Left colon (tissue), 2 donors: ENCODE data around the gene CPAMD8. TPM values are rescaled to one million over a fixed set of nuclear protein-coding genes. Genes with fewer than 3 reads are reported as not detected.
"Not testable (repeated sequence)": the region's sequence is repeated elsewhere in the genome, so short reads cannot be mapped to it uniquely, and the experiment has no call there.

Source experiments
- ATAC-seq: fragments of 200-7000 bp; cut with Tn5 transposase; one replicate; pipeline ENCODE4 v1.9.1; 2020; ENCODE audit warnings: mild to moderate bottlenecking, moderate library complexity
- DNase-seq, 2 donors: peaks; one replicate each; pipeline ENCODE4 v3.0.0-alpha.2; 2020
- intact Hi-C, 2 donors: fragments of 100-400 bp; cut with DNase I in 1 of 2; cut with micrococcal nuclease in 1 of 2; formaldehyde crosslinking; loops; one replicate each; pipeline versions ENCODE4 v1.11.2 to v1.14.0; 2022; cut with DNase I, micrococcal nuclease
- total RNA-seq, 2 donors: library from RNA; stranded (reverse); fragmentation: NEBNext Ultra II Directional; extraction: Animal tissue kit (Norgen Biotek cat#: 25700); gene quantifications; one replicate each; pipeline ENCODE4 v1.2.1, GENCODE V29; 2021
- donor health status: DM: no; HTN: no; CAD: no.
- donor health status: DM: yes; HTN: yes; CAD: no.

Gene CPAMD8
- total RNA-seq, 2 donors from 2014 or later: 2.3 to 3.4 TPM

DNA sequence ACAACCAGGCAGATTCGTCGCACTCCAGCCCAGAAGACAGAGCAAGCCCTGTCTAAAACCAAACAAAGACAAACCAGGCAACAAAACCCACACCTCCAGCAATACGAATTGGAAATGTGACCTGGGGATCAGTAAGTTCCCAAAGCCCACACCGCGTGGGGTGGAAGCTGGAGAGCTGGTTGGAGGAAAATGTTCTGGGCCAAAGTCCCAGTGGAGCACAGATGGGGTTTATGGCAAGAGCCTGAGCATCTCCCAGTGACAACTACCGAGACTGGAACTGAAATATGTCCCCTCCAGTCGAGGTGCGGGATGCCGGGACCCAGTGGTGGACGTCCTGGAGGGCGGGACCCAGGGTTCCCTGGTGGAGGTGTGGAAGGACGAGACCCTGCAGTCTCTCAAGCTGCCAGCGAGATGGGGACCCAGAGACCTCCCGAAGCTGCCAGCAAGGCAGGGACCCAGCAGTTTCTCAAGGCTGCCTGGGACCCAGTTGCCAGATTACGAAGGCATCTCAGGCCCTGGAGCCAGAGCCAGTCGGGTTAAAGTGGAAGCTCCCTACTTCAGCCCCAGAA, 22.4 kb upstream of the CPAMD8 start:
- intact Hi-C loops: no loop called here
- ATAC-seq (no peak), DNase-seq (no peak)

DNA sequence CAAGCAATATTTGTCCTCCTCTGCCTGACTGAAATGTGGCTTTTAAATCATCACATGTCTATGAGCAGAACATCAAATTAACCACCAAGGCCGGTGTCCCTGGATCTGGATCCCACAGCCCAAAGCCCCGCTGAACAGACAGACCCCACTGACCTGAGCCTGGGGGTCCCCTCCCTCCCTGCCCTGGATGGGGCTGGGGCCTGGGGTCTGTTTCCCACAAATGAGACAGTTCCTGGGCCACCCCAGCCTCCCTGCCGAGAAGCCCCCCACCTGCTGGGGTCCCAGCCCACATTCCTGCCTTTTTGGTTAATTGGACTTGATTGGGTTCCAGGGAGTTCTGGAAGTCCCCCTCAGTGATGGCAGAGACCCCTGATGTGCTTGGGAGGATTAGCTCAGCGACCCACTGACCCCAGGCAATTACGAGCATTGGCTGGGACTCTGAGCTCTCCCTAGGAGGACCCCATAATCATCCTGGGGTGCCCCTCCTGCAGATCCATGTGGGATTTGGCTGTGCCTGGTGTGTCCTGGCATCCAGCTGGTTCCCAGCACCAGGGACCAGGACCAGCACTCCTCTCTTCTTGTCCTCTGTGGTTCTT, 19.4 kb upstream of the CPAMD8 start:
- DNase-seq (no peak), ATAC-seq (no peak)
- intact Hi-C loops: no loop called here

DNA sequence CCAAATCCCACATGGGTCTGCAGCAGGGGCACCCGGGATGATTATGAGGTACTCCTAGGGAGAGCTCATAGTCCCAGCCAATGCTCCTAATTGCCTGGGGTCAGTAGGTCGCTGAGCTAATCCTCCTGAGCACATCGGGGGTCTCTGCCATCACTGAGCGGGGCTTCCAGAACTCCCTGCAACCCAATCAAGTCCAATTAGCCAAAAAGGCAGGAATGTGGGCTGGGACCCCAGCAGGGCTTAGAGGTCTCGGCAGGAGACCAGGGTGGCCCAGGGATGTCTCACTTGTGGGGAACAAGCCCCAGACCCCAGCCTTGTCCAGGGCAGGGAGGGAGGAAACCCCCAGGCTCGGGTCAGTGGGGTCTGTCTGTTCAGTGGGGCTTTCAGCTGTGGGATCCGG, 17.1 kb upstream of the CPAMD8 start:
- intact Hi-C loops: no loop called here

DNA sequence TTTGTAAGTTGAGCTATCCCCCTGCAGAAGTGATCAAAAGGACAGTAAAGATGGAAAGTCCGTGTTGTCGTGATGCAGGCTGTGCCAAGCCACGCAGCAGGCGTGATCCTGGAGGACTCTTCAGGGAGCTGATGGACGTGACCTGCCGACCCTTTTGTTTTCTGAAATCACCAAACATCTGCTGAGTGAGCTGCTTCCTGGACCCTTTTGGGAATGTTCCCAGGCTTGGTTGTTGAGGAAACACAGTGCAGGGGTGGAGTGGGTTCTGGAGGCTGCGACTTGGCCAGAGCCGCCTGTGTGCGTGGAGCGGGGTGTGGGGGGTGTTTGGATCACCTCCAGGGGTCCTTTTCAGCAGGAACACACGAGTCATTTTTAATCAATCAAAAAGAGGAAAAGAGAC, 15.4 kb upstream of the CPAMD8 start:
- DNase-seq: peak; percentile 43 to 45
- peak; percentile 53 for ATAC-seq
- intact Hi-C loops: no loop called here

More for the DNA sequence above, 17.1 kb upstream of the CPAMD8 start:
- no peak for DNase-seq
- no peak for ATAC-seq

DNA sequence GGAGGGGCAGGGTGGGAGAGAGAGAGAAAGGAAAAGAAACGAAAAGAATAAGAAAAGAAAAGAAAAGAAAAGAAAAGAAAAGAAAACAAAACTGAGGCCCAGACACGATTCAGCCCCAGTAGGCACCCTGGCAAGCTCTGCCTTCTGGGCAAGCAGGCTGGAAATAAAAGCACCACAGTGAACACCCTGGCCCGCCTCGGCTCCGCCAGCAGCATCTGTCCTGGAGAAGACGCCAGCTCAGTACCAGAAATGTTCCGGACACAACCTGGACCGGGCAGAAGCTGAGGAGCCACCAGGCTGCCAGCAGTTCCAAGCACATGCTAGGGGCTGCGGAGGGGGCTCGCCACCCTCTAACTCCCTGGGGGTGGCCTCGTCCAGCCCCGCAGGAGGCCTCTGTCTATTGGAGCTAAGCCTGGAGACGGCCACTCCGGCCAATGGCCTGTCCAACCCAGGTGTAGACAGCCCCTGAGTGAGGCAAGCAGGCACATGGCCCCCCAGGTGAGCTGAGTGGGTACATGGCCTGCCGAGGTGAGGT, 11.4 kb upstream of the CPAMD8 start:
- intact Hi-C loops: no loop called here
- DNase-seq: no peak
- no peak for ATAC-seq

DNA sequence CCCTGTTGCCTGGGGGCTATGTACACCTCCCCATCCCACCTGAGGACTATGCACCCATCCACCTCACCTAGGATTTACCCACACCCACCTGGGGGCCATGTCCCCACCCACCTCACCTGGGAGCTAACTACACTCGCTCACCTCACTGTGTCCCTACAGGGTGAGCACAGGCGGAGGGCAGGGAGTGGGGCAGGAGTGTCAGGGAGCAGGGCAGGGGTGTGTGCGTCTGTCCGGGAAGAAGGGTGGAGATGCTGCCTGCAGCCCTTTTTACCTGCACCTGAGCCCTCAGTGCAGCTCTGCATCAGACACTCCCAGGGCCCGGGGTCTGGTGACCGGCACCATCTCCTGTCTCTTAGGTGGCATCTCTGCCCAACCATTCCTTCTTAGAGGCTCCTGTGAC, 10.6 kb upstream of the CPAMD8 start:
- no peak for ATAC-seq

DNA sequence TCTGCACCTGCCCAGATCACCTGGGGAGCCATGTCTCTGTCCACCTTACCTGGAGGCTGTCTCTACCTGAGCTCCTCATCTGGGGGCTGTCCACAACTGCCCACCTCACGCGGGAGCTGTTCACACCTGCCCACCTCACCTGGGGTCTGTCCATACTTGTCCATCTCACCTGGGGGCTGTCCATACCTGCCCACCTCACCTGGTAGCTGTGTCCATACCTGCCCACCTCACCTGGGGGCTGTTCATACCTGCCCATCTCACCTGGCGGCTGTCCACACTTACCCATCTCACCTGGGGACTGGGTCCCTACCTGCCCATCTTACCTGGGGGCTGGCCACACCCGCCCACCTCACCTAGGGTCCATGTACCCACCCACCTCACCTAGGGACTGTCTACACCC, 10.0 kb upstream of the CPAMD8 start:
- DNase-seq (no peak), ATAC-seq (no peak)
- intact Hi-C loops: no loop called here

More for the DNA sequence above, 10.6 kb upstream of the CPAMD8 start:
- intact Hi-C loops: no loop called here
- DNase-seq: no peak

DNA sequence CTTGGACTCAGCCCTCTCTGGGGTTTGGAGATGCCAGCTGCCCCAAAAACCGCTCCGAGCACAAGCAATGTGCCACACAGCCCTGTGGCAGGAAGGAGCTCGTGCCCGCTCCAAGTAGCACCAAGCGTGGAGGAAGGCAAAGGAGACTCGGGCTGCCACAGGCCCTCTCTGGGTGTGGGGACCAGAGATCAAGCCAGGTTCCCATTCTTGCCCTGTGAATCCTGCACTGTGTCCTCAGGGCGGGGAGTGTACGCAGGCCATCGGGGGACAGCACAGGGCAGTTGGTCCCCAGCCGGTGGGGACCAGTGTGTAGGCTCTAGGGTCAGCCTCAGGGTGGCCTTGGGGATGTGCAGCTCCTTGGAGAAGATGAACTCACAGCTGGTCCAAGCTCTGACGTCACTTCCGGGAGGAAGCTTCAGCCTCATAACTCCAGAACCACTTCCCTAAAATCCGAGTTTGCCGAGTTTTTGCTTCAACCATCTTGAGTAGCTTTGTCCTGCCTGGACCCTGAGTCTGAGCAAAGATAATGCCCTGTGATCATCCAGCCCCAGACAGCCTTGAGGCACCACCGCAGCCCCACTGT, 9.3 kb upstream of the CPAMD8 start:
- ATAC-seq (no peak), DNase-seq (peak in 1 of 2 donors; percentile 29)
- intact Hi-C loops: no loop called here

DNA sequence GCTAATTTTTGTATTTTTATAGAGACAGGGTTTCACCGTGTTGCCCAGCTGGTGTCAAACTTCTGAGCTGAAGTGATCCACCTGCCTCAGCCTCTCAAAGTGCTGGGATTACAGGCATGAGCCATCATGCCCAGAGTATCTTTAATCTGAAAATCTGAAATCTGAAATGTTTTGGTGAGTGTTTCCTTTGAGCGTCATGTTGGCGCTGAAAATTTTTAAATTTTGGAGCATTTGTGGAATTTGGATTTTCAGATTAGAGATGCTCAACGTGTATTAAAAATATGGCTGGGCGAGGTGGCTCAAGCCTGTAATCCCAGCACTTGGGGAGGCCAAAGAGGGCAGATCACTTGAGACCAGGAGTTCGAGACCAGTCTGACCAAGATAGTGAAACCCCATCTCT, 5.1 kb upstream of the CPAMD8 start:
- intact Hi-C loops: no loop called here
- no peak for DNase-seq
- no peak for ATAC-seq

DNA sequence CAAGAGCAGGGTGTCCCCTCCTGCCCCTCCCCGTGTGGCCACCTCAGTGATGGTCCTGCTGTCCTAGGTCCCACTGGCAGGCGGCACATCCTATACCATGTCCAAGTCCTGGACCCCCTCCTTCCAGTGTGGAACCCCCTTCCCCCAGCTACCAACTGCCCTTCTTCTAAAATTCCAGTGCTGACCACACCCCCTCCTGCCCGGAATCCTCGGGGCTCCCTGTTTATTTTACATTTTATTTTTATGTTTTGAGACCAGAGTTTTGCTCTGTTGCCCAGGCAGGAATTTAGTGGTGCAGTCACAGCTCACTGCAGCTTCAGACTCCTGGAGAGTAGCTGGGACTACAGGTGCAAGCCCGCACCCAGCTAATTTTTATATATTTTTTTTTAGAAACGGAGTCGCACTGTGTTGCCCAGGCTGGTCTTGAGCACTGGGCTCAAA, 945 bp upstream of the CPAMD8 start:
- DNase-seq (no peak), ATAC-seq (no peak)
- intact Hi-C loops: no loop called here

DNA sequence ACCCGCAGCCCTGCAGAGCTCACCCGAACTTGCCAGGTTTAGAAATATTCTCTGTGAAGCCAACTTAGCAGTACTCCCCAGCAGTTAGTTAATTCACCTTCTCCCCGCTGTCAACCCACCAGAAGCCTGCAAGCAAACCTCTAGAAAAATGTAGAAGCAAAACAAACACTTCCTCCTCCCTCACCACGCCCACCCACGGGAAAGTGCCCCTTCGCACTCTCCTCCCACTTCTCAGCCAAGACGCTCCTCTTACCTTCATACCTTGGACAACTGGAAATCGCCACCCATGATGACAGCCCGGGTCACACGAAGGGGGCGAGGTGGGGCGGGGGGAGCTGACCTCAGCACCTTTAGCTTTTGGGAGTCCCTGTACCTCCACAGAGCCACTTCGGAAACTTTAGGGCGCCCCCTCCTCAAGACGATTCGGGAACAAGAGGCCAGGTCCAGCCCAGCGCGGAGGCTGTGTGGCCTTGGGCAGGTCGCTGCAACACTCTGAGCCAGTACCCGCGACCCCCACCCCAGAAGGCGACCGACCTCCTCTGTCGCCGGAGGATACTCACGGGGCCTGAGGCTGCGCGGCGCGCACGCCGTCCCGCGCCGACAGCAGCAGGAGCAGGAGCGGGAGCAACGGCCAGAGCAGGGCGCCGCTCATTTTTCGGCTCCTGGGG, 485 bp downstream of the CPAMD8 start:
- DNase-seq: peak in 1 of 2 donors; percentile 36
- intact Hi-C loops: no loop called here
- peak; percentile 69 for ATAC-seq

DNA sequence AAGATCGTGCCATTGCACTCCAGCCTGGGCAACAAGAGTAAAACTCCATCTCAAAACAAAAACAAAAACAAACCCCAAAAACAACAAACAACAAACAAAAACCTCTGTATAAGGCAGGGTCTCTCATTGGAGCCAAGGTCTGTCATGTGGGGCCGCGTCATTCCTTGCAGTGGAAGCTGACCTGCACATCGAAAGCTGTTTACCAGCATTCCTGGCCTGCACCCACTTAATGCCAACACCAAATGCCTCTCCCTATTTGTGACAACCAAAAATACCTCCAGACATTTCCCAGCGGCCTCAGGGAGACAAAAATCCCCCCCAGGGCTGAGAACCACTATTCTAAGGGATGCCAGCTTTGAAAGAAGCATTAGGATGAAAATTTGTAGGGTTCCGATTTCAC, 1.2 kb downstream of the CPAMD8 start:
- ATAC-seq (no peak), DNase-seq (no peak)
- intact Hi-C loops: no loop called here

DNA sequence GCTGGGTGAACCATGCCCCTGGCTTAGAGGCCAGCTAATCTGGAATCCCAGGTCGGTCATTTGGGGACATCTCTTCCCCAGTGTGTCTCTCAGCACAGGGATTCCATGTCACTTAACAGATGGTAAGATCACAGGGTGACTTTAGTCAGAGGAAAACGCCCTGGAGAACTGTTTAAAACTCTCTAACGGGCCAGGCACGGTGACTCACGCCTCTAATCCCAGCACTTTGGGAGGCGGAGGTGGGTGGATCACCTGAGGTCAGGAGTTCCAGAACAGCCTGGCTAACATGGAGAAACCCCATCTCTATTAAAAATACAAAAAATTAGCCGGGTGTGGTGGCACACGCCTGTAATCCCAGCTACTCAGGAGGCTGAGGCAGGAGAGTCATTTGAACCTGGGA, 1.7 kb downstream of the CPAMD8 start:
- DNase-seq, intact Hi-C loops, ATAC-seq: not testable (repeated sequence)

DNA sequence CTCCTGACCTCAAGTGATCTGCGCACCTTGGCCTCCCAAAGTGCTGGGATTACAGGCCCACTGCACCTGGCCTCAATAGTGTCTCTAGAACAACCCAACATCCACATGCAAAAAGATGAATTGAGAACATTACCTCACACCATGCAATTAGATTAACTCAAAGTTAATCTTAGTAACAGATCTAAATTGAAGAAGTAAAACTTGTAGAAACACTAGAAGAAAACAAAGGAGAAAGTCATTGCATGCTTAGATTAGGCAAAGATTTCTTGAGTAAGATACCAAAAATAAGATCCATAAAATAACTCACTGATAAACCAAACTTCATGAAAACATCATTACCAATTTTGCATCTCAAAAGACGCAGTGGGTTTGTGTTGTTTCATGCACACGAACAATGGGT, 2.8 kb downstream of the CPAMD8 start:
- intact Hi-C loops: no loop called here
- ATAC-seq: no peak
- DNase-seq: no peak

DNA sequence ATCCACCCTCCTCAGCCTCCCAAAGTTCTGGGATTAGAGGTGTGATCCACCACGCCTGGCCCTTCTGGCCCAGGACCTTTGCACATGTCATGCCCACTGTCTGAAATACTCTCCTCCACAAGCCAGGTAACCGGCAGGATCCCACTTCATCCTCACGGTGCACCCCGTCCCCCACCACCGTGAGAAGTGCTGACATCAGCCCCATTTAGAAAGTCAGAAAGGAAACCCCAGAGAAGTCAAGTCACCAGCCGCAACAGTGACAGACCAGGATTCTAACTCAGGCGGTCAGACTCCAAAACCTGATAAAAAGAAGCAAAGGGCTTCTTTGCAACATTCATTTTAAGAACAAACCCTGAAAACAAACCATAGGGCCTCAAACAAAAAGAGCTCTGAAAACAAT, 3.9 kb downstream of the CPAMD8 start:
- DNase-seq (no peak), ATAC-seq (no peak)
- intact Hi-C loops: no loop called here

DNA sequence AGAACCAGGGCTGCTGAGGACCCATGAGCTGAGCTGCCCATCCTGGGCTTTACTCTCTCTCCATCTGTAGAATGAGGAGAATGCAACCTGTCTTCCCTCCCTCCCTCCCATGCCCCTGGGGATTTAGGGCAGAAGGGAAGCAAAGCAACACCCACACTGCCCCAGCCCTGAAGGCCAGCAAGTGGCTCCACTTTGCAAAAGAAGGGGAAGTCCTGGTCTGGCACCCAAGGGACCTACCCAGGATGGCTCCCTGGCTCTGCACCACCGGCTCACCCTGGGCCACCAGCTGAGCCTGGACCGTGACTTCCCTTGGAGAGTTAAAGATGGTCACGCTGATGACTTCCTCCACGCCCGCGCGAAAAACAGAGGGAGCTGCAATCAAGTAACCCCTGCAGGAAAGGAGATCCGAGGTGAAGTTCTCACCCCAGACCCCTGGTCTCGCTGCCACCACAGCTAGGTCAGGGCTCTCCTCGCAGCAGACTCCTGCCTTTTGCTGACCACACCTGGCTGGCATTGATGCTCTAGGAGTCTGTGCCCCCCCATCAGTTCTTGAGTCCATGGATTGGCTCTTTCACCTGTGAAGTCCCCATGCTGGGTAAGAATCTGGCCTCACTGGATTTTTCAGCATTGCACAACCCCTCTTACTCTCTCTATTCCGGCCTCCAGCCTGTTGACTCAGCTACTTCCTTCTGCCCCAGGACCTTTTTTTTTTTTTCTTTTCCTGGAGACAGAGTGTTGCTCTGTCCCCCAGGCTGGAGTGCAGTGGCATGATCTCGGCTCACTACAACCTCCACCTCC, 4.6 kb downstream of the CPAMD8 start:
- intact Hi-C loops: no loop called here
- DNase-seq (no peak), ATAC-seq (no peak)

DNA sequence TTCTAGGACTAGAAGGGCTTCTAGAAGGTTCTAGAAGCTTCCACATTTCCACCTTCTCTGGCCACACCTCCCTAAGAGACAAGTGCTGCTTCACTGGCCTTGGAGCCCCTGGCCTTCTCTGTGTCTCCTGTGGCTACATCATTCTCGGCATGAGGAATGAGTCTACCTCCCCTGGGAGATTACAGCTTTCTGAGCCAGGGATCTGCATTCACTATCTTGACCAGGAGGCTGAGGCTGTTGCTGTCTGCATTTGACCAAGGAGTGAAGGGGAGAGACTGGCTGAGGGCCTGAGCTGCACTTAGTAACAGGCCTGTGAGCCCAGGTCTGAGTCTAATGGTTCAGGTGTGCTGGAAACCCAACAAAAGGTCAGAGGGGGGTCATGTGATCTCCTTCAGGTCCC, 5.3 kb downstream of the CPAMD8 start:
- intact Hi-C loops: no loop called here
- no peak for ATAC-seq

DNA sequence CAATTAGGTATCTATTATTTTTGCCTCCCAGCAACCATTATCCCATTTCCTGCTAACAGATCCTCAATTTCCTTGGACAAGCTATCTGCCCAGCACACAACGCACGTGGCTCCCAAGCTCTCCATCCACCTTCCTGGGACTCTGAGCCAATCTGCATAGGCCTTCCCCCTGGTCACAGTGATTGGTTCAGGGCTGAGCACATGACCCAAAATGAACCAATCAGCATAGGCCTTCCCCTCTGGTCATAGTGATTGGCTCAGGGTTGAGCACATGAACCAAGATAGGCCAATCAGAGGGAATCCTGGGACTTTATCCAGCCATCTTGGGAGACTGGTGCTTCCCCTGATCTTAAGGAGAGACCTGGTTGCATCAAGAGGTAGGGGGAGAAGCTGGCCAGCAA, 5.8 kb downstream of the CPAMD8 start:
- intact Hi-C loops: no loop called here
- no peak for ATAC-seq
- no peak for DNase-seq

More for the DNA sequence above, 5.3 kb downstream of the CPAMD8 start:
- no peak for DNase-seq

DNA sequence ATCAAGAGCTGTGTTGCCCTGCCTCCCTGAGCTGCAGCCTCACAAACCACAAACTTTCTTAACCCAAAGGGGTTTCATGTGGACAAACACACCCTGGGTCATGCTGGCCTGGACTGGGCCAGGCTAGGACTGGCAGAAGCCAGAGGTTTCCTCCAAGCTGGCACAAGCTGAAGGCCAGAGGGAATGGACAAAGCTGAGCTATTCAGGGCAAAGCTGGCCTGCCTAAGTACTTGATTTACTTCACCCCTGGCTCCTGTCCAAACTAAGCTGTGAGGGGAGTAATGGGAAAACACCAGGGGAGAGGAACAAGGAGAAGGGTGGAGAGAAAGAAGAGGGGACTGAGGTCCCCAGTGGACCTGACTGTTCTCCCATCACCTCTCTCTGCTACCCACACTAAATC, 6.2 kb downstream of the CPAMD8 start:
- DNase-seq (no peak), ATAC-seq (no peak)
- intact Hi-C loops: no loop called here
